NCI-H774 (cell line): ENCODE results near the gene CYGB.
"Not testable (repeated sequence)": the region's sequence is repeated elsewhere in the genome, so short reads cannot be mapped to it uniquely, and the experiment has no call there.

Experiments
- DNase-seq: peaks from one replicate; lab custom pipeline; 2025; lab: John Stamatoyannopoulos, UW

The CYGB gene

DNA sequence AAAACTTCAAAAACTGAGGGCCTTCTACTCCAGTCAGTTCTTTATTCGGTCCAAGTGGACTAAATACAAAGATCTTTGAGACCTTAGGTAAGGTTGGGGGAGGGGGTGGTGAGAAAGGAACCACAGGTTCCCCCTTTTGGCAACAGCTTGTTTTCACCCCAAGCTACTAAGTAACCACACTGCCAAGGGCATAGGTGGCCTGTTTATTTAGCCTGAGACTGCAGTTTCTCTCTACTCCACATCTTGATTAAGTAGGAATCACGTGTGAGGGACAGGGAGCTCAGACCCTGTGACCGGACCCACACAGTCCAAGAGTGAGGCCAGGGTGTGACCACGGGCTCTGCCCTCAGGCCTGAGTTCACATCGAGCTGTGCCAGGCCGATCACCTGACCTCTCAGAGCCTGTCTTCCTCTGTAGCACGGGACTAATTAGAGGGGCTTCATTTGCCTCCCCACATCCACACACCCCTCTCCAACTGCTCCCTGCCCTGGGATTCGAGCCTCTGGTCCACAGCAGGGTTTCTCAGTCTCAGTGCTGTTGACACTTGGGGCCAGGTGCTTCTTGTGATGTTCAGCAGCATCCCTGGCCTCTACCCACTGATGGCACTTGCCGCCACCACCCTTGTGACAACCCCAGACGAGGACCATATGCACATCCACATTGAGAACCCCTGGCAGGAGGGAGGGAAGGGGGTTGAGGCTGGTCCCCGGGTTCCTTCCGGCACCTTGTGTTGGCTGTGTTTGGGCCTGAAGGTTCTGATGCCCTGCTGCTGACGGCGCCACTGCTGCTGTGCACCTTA is 30.3 kb upstream of the CYGB start:
- DNase-seq, result no peak

DNA sequence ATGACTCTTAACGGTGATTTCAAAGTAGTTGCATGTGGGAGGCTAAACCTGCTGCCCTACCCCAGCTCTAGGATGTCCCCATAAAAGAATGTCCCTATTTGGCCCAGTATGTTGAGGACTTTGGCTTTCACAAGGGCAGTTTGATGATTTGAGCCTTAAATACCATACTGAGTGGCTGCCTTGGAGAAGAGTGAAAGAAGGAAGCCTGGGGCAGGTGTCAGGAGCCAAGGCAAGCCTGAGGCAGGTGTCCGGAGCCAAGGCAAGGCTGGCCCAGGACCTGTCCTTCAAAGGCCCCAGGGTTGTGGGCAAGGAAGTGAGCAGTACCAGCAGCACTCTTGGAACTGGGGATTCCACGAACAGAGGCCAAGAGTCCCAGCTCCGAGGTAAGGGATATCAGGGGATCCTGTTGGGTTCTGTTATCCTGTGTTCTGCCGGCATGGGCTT is 29.5 kb upstream of the CYGB start:
- no peak for DNase-seq

DNA sequence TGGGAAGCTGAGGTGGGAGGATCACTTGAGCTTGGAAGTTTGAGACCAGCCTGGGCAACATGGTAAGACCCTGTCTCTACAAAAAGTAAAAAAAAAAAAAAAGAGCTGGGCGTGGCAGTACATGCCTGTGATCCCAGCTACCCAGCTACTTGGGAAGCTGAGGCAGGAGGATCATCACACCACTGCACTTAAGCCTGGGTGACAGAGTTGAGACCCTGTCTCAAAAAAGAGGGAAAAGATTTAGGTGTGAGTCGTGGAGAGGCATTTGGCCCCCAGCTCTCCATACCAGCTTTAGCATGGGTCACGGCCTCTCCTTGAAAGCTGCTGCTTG is 29.1 kb upstream of the CYGB start:
- DNase-seq, result no peak

DNA sequence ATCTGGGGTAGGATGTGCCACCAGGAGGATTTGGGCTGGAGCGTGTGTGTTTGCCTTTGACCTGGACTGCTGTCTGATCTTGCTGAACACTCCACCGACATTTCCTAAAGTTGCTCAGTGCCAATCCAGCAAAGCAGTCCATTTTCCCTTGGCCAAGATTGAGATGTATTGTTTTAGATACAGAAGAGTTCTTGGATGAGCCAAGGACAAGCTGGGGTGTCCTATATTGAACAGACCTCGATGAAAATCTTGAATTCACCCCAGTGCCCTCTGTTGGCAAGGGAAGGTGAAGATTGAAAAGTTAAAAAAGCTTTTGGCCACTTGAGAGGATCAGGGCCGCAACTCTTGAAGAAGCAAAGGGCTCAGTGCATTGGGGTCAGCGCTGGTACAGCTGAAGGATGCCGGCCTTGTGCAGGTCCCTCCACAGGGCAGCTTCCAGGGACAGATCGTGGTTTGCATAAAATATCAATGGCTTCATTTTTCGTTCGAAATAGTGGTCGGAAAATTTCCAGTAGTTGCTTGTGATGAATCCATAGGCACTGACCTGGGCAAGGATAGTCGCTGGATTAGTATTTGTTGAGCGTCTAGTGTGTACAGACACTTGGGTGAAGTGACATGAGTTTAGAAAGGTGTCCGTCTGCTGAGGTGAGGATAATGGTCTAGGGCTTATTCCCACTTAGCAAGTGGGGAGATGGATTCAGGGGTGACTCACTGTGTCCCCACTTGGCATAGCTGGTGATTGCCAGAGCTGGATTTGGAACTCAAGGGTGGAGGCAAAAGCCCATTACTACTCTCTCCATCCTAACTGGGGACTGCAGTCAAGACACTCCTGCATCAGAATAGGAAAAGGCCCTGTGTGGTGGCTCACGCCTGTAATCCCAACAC is 28.5 kb upstream of the CYGB start:
- DNase-seq, result no peak

DNA sequence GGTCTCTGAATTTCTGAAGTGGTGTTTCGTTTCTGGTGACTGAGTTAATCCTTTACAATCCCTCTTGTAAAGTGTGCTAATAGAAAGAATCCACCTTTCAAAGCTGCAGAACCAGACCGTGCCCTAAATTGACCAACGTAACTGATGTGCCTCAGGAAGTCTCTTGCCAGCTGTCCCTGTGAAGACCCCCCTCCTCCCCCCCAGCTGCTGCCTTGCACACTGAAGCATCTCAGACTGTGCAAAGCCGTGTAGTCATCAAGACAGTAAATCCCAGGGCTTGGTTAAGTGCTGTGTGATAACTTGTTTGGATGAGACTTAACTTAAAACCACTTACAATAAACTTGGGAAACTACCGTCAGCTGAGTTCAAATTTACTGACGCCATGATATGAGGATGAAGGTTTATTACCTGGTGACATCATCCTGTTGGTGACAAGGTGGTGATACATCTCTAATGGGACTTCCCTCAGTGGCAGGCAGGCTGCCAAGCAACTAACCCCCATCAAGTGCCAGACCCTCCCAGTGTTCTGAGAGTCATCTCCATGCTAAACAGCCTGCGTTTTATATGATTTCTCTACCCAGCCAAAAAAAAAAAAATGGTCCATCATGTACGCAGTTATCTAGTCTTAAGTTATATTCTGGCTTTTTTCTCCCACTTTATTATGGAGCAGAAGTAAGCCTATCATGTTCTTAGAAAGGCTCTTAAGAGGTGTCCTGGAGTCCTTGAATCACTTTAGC is 27.6 kb upstream of the CYGB start:
- not testable (repeated sequence) for DNase-seq

DNA sequence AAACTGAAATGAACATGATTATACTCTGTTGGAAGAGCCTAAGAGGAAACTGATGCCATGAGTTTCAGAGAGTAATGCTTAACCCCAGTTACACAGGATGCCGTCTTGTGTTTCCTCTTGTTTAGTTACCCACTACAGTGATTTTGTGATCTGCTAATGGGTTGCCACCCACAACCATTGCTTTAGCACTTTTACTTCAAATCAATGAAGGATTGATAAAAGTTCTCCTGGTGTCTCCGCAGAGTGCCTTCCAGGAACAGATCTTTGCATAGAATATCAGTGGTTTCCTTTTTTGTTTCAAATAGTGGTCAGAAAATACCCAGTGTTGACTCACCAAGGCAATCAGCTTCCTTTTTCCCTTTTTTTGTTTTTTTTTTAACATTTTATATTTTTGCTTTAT is 25.9 kb upstream of the CYGB start:
- not testable (repeated sequence) for DNase-seq

DNA sequence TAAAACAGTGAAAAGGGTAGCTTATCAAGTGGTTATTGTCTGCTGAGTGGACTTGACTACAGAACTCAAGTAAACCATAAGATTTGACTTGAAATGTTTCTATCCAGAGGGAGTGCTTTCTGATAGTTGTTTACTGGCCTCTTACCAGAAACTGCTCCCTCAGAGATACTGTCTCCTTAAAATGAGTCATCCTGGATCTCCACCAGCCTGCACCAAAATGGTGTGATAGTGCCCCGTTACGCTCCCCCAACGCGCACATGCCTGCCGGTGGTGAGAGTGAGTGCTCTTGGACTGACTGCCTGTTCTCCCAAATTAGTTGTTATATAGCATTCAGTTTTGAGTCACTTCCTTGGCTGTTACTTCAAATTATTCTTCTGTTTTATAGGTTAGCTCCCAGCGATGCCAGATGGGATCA is 25.2 kb upstream of the CYGB start:
- no peak for DNase-seq

DNA sequence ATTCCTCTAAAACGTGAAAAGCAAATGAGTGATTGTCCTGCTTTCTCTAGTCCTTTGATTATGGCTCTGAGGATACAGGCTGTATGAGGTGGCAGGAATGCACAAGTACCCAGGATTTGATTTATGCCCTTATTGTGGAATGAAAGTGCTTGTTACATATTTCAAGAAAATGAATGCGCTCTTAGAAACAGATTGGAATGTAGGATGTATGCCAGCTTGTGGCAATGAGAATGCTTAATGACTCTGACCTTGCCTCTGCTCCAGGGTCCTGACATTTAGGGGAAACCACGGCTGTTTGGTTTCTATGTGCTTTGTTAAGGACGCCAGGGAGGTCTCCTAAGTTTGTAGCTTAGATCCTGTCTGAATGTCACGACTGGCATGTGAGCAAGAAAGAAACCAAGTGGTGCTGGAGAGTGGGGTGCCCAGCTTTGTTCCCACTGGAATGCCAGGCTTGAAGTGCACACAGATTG is 24.3 kb upstream of the CYGB start:
- no peak for DNase-seq

DNA sequence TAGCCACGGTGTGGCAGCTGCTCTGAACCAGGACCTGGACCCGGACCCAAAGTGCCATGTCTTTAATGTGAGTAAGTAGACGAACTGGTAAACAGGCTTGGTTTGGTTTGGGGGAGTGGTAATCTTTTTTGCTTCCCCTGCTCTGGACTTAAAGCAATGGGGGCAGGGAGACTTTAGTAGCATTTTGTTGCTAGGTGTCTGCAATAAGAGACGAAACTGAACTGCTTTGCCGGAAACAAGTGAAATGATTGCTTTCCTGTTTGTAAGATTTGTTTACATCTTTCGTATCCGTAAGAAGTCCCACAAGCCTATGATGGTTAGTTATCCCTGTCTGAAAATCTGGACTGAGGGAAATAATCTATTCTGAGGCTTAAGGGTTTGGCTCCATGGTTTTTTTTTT is 23.8 kb upstream of the CYGB start:
- no peak for DNase-seq

DNA sequence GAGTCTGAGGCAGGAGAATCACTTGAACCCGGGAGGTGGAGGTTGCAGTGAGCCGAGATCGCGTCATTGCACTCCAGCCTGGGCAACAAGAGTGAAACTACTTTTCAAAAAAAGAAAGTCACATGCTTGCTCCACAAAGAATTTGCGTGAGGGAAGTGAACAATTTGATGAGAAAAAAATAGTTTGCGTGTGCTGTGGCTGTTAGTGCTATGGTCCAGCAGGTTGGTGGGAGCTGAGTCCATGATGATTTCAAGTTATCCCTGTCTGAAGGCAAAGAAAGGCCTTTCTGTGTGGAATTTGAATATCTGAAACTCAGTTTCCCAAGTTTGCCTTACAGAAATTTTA is 23.3 kb upstream of the CYGB start:
- no peak for DNase-seq

DNA sequence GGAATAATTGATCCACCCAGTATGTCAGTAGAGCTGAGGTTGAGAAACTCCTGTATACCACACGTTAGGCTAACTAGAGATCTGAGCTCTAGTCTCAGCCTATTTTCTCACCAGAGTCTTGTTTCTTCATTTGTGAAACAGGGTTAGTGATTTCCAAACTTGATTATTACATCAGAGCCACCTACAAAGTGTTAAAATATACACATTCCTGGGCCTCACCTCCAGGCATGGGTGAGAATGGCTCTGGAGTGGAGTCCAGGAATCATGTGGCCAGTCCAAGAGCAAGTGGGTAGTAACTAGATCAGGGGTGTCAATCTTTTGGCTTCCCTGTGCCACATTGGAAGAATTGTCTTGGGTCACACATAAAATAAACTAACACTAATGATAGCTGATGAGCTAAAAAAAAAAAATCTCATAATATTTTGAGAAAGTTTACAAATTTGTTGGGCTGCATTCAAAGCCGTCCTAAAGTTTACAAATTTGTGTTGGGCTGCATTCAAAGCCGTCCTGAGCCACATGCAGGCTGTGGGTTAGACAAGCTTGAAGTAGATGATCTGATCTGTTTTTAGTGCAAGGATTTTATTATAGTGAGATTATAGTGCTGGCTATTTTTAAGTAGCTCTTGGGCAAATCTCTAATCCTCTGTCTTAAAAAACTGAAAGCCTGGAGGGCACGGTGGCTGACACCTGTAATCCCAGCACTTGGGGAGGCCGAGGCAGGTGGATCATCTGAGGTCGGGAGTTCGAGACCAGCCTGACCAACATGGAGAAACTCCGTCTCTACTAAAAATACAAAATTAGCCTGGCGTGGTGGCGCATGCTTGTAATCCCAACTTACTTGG is 22.7 kb upstream of the CYGB start:
- no peak for DNase-seq

DNA sequence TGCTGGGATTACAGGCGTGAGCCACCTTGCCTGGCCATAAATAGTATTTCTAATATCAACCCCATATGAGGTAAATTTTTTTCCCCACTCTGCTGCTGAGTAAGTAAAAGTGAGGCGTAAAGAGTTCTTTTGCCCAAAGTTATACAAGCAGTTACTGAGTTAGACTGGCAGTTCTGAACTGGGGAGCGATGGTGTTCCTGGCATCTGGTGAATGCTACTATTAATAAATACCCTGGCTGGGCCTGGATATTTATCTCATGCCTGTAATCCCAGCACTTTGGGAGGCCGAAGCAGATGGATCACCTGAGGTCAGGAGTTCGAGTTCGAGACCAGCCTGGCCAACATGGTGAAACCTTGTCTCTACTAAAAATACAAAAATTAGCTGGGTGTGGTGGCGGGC is 22.0 kb upstream of the CYGB start:
- not testable (repeated sequence) for DNase-seq

DNA sequence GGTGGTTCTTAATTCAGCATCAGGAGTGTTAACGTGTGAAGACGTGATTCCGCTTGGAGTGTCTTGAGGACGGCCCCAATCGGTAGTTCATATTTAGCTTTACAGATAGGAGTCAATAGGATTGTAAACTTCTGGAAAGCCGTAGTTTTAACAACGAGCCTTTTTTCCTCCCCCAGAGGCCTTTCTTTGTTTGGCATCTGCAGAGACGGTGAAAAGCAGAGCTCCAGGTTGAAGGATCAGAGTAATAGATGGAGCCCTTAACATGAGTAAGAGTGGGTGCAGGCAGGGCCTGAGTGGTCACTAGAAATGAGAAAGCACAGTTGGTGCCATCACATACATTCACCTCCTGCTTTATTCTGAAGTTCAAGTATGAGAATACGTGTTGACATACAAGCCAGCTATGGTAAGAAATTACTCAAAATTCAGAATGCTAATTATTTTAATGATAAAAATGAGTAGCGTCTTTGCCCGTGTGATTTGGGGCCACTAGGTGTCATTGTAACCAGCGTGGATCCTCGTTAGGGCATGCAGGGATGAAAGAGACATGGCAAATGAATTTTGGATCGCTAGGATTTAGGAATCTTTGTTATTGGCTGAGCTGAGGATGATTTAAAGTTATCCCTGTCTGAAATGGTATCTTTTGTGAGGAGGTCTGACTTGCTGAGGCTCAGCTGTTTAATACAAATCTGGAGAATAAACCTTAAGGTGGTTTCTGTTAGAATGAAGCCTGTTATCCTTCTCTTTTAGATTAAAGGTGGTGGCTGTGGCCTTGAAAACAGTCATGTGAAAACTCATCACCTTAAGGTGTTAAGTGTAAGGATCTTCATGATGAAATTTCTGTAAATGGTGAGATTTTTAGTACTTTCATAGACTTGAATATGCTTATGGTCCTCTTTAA is 20.9 kb upstream of the CYGB start:
- no peak for DNase-seq

DNA sequence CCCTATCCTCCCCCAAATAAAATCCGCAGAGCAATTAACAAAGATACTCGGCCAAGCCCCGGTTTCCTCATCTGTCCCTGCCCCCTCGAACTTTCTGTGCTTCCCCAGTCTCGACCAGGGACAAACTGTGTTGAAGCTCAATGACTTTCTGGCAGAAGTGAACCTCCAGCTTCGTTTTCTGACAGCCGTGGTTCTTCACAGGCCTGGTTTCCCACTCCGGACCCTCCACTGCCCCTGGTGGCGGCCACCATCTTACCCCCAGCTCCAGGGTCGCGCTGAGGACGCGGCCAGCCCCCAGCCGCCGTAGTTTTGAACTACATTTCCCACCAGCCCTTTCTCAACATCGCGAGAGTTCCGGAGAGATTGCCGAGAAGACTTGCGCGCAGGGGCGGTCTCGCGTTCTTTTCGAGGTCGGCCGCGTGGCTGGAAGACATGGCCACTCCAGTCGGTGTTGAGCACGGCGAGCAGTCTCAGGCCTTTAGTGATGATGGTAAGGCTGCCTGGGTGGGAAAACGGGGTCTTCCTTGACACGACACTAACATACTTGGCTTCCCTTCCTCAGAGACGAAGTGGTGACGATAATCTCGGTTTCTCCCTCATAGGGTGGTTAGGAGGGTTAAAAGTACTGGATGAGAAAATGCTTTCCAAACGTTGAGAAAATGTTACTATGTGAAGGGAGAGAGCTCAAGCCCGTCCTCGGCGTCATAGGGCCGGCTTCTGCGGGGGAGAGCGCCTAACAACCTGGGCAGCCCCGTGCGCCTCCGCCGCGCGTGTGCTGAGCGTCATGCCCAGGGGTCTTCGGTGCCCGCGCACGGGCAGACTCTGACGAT is 20.1 kb upstream of the CYGB start:
- DNase-seq, result peak; percentile 99

DNA sequence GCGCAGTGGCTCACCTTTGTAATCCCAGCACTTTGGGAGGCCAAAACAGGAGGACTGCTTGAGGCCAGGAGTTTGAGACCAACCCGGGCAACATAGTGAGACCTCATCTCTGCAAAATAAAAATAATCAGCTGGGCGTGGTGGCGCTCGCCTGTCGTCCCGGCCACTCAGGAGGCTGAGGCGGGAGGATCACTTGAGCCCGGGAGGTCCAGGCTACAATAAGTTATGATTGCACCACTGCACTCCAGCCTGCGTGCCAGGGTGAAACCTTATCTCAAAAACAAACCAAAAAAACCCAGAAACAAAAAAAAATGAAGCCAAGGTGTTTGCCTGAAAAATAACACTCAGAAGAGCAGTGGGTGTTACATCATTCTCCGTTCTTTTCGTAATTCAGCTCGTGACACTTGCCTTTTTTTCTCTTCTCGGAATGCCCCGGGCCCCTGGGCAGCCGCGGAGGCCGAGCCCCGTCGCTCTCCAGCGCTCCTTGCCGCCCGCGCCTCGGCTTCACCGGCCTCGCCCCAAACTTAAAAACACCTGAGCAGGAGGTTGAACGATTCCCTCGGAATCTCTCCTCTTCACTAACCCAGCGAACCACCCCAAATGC is 19.4 kb upstream of the CYGB start:
- peak; percentile 60 for DNase-seq

DNA sequence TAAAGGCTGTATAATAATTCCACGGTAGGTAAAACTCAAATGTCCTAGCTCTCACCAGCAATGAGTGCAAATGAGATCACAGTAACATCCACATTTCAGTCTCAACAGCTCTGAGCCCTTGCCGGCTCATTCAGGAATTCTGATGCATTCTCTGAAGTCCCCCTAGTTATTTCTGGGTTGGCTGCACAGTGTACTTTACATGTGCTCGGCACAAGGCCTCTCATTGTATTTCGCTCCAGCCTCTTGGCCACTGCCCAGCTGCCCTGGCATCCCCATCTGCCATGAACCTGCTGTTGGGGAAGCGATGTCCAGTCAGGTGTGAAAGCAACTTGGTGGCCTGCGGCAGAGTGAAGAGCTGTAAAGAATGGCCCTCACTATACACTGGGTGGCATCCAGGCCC is 16.6 kb upstream of the CYGB start:
- DNase-seq, result no peak

DNA sequence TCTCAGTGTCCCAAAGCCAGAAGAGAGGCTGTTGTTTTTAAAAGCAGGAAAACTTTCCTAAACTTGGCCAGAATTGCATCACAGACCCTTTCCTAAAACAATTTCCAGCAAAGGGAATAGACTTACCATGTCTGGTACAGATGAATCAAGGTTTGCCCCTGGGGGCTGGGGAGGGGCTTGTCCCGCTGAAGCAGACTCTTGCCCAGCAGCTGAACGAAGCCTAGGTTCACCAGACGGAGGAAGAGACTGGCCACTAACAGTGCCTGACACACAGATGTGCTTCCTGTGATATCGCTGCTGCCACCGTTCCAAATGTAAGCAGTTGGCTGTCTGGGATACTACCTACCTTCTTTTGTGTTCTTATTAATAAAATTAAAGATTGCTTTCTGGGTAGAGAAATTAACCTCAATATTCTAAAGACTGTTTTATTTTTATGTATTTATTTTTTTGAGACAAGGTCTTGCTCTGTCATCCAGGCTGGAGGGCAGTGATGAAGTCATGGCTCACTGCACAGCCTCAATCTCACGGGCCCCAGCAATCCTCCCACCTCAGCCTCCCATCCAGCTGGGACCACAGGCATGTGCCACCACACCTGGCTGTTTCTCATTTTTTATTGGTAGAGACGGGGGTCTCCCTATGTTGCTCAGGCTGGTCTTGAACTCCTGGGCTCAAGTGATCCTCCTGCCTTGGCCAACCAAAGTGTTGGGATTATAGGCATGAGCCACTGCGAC is 15.8 kb upstream of the CYGB start:
- no peak for DNase-seq

DNA sequence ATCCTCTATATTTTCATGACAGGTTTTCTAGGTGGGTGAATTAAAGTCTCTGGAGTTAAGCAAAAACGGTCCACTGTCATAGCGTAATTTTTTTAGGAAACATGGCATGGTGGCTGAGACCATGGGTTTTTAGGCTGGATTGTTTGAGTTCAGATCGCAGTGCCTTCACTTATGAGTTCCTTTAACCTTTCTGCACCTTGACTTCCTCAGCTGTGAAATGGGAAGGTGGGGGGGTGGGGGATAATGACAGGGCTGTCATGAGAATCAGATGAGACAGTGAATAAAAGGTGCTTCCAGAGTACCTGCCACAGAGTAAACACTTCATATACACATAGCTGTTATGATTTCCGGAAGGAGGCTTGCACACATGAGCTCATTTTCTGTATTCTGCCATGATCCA is 14.2 kb upstream of the CYGB start:
- peak; percentile 50 for DNase-seq
